Trophoblast cell (in vitro differentiated cells and primary cell): ENCODE data around the gene CELA1.

Experiments
- DNase-seq, 2 donors: peaks; one replicate each; pipeline ENCODE4 v3.0.0-alpha.2; 2016
- H2AFZ ChIP-seq: 2 replicates; pipeline ENCODE4 v1.6.1; 2013; ENCODE audit warnings: low read length, moderate library complexity, mild to moderate bottlenecking; ENCODE audit not compliant: insufficient read depth, poor library complexity
- H2AK5ac ChIP-seq: 2 replicates; pipeline ENCODE4 v1.6.1; 2013; ENCODE audit warnings: mild to moderate bottlenecking, low read length
- H2BK120ac ChIP-seq: 2 replicates; pipeline ENCODE4 v1.6.1; 2013; ENCODE audit warnings: low read length, mild to moderate bottlenecking, moderate library complexity; ENCODE audit not compliant: insufficient read depth, poor library complexity
- H2BK12ac ChIP-seq: 2 replicates; pipeline ENCODE4 v1.6.1; 2013; ENCODE audit warnings: mild to moderate bottlenecking, low read length, moderate library complexity
- H2BK5ac ChIP-seq: 2 replicates; pipeline ENCODE4 v1.6.1; 2013; ENCODE audit warnings: low read length, low read depth, moderate library complexity, mild to moderate bottlenecking; ENCODE audit not compliant: poor library complexity
- H3K14ac ChIP-seq: 2 replicates; pipeline ENCODE4 v1.6.1; 2013; ENCODE audit warnings: mild to moderate bottlenecking, low read length
- H3K18ac ChIP-seq: 2 replicates; pipeline ENCODE4 v1.6.1; 2013; ENCODE audit warnings: mild to moderate bottlenecking, low read length
- H3K23ac ChIP-seq: 2 replicates; pipeline ENCODE4 v1.6.1; 2013; ENCODE audit warnings: low read length
- H3K27ac ChIP-seq: 2 replicates; pipeline ENCODE4 v1.5.1; 2013; ENCODE audit warnings: low read depth, mild to moderate bottlenecking, inconsistent platforms, low read length, moderate library complexity
- H3K27me3 ChIP-seq: 2 replicates; pipeline ENCODE4 v1.6.1; 2013; ENCODE audit warnings: inconsistent platforms, mild to moderate bottlenecking, low read length, moderate library complexity; ENCODE audit not compliant: insufficient read depth
- H3K36me3 ChIP-seq, 2 experiments: 1 replicate in 1 of 2; 2 replicates in 1 of 2; pipeline ENCODE4 v1.6.1; 2013; ENCODE audit warnings: low read length in 2 of 2, mild to moderate bottlenecking in 2 of 2, moderate library complexity in 1 of 2; ENCODE audit not compliant: insufficient read depth in 2 of 2, control insufficient read depth in 1 of 2
- H3K4ac ChIP-seq: 2 replicates; pipeline ENCODE4 v1.6.1; 2013; ENCODE audit warnings: low read depth, mild to moderate bottlenecking, low read length, moderate library complexity
- H3K4me1 ChIP-seq, 2 experiments: 1 replicate in 1 of 2; 2 replicates in 1 of 2; pipeline ENCODE4 v1.6.1; 2013; ENCODE audit warnings: low read length in 2 of 2, mild to moderate bottlenecking in 2 of 2, moderate library complexity in 1 of 2; ENCODE audit not compliant: insufficient read depth in 2 of 2, control insufficient read depth in 1 of 2
- H3K4me2 ChIP-seq: 2 replicates; pipeline ENCODE4 v1.6.1; 2013; ENCODE audit warnings: inconsistent platforms, mild to moderate bottlenecking, low read length, moderate library complexity
- H3K4me3 ChIP-seq: 2 replicates; pipeline ENCODE4 v1.5.1; 2013; ENCODE audit warnings: mild to moderate bottlenecking, low read depth, low read length, inconsistent platforms
- H3K79me1 ChIP-seq: one replicate; pipeline ENCODE4 v1.6.1; 2013; ENCODE audit warnings: low read length
- H3K79me2 ChIP-seq: 2 replicates; pipeline ENCODE4 v1.6.1; 2013; ENCODE audit warnings: low read length, mild to moderate bottlenecking; ENCODE audit not compliant: control insufficient read depth, insufficient read depth, poor library complexity
- H3K9ac ChIP-seq: 2 replicates; pipeline ENCODE4 v1.6.1; 2013; ENCODE audit warnings: mild to moderate bottlenecking, low read length
- H3K9me3 ChIP-seq: 2 replicates; pipeline ENCODE4 v1.6.1; 2013; ENCODE audit warnings: low read depth, mild to moderate bottlenecking, control low read depth, inconsistent platforms, low read length; ENCODE audit not compliant: insufficient read depth
- H4K12ac ChIP-seq: 2 replicates; pipeline ENCODE4 v1.6.1; 2013; ENCODE audit warnings: low read depth, mild to moderate bottlenecking, low read length, moderate library complexity
- H4K8ac ChIP-seq: 2 replicates; pipeline ENCODE4 v1.6.1; 2013; ENCODE audit warnings: low read depth, mild to moderate bottlenecking, low read length, moderate library complexity
- H4K91ac ChIP-seq: one replicate; pipeline ENCODE4 v1.6.1; 2013; ENCODE audit warnings: low read depth, mild to moderate bottlenecking, low read length, moderate library complexity
- WGBS: extraction: QIAGEN DNeasy Blood & Tissue Kit; methylation state at CpG from one replicate; pipeline ENCODE4 v1.1.7; 2013; ENCODE audit warnings: missing lambda C conversion rate; ENCODE audit not compliant: insufficient read length, insufficient coverage; ENCODE audit errors: extremely low coverage; 5-methylcytosine and 5-hydroxymethylcytosine counted together

The CELA1 gene

GRCh38 chr12:51369581-51369980 lies 23.1 kb upstream of the CELA1 start:
- H3K14ac ChIP-seq: peak overlapping the region; percentile 15
- H2AK5ac ChIP-seq: peak overlapping the region; percentile 79
- H3K4me3 ChIP-seq: no peak overlapping the region
- H2BK12ac ChIP-seq: peak overlapping the region; percentile 94
- H2BK5ac ChIP-seq: peak overlapping the region; percentile 42
- peak overlapping the region; percentile 58 for H4K91ac ChIP-seq
- no peak overlapping the region for H3K9ac ChIP-seq
- peak overlapping the region; percentile 63 for H3K18ac ChIP-seq
- no CpG with 5 or more reads among the region's 4 CpGs for whole genome bisulfite sequencing
- peaks cover 22 to 26% of the 10 kb centered on the region in 2 experiments for H3K4me1 ChIP-seq
- peaks cover 3% of the 10 kb centered on the region for H3K79me2 ChIP-seq
- H3K23ac ChIP-seq: no peak overlapping the region
- H3K4me2 ChIP-seq: no peak overlapping the region
- no peak overlapping the region for H3K4ac ChIP-seq
- peaks cover 38% of the 10 kb centered on the region for H3K79me1 ChIP-seq
- H3K9me3 ChIP-seq: no peaks in the 10 kb centered on the region
- DNase-seq: no peak
- H2AFZ ChIP-seq: no peak overlapping the region
- H3K27me3 ChIP-seq: no peaks in the 10 kb centered on the region
- no peak overlapping the region for H4K12ac ChIP-seq
- peak overlapping the region; percentile 33 for H2BK120ac ChIP-seq
- no peak overlapping the region for H3K27ac ChIP-seq
- peaks cover 39 to 56% of the 10 kb centered on the region in 2 experiments for H3K36me3 ChIP-seq
- H4K8ac ChIP-seq: no peak overlapping the region

DNA sequence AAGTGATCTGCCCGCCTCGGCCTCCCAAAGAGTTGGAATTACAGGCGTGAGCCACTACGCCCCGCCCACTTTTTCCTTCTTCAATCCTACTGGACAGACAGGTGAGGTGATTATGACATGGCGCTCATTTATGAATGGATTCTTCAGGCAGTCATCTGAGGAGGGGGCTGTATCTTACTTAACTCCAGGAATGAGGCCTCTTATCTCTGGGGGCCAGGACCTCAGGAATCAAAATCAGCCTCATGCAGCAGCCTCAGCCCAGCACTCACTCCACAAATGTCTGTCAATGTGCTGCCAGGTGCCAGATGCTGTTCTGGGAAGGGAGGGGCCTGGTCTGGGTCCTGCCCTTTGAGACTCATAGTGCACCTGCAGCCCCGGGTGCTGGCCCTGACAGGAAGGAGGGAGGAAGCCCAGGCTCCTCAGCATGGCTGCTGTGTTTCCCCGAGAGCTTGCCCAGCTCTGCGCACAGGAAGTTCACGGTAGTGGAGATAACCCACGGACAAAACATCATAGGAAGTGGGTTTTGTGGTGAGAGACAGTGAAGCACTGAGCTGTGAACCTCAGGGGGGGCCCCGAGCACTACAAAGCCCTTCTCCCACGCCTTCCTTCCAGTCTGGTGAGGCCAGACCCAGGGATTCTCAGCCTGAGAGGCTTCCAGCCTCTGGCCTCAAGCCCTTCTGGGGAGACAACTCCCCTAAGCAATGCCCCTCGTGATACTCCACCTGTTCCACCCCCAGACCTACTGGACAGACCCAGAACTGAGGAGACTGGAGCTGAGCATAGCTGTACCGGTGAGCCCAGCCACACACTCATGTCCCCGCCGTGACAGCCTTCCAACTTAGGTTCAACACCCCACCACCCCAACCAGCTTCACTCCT lies 22.4 kb upstream of the CELA1 start:
- no CpG with 5 or more reads among the region's 17 CpGs for WGBS
- no peak overlapping the region for H4K12ac ChIP-seq

DNA sequence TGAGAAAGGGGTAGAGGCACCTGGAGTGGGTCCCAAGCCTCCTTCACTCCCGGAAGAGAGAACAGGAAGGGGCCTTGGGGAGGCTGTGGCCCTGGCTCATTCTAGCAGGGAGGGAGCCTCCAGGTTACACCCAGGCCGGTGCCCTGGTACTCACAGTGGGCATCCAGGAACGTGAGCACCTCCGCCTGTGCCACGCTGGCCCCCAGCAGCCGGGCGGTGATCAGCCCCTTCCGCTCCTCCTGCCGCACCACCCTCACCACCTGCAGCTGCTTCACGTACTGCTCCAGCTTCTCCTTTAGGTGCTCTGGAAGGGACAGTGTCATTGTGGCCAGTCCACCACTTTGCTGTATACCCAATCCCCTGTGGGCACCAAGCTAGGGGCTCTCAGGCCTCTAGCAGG lies 18.8 kb upstream of the CELA1 start:
- H3K27ac ChIP-seq: no peak overlapping the region
- no peak overlapping the region for H2BK120ac ChIP-seq
- H3K14ac ChIP-seq: no peak overlapping the region
- DNase-seq: no peak
- no peak overlapping the region for H2BK5ac ChIP-seq
- H3K4me1 ChIP-seq: peaks cover 22 to 24% of the 10 kb centered on the region in 2 experiments
- no peak overlapping the region for H2BK12ac ChIP-seq
- no peak overlapping the region for H3K4me2 ChIP-seq
- H3K9ac ChIP-seq: no peak overlapping the region
- H4K8ac ChIP-seq: no peak overlapping the region
- no peak overlapping the region for H2AK5ac ChIP-seq
- H3K18ac ChIP-seq: peak overlapping the region; percentile 11
- no peak overlapping the region for H3K4ac ChIP-seq
- no peak overlapping the region for H3K4me3 ChIP-seq
- no peaks in the 10 kb centered on the region for H3K27me3 ChIP-seq
- no peak overlapping the region for H4K12ac ChIP-seq
- H3K79me2 ChIP-seq: no peaks in the 10 kb centered on the region
- no peak overlapping the region for H4K91ac ChIP-seq
- peaks cover 60 to 71% of the 10 kb centered on the region in 2 experiments for H3K36me3 ChIP-seq
- H3K79me1 ChIP-seq: peaks cover 19% of the 10 kb centered on the region
- no peak overlapping the region for H3K23ac ChIP-seq
- no peak overlapping the region for H2AFZ ChIP-seq
- H3K9me3 ChIP-seq: peaks cover 1% of the 10 kb centered on the region
- WGBS: no CpG with 5 or more reads among the region's 10 CpGs

More for the DNA sequence above, 22.4 kb upstream of the CELA1 start:
- H3K9ac ChIP-seq: no peak overlapping the region
- peak overlapping the region; percentile 15 for H3K14ac ChIP-seq
- no peak overlapping the region for H2AFZ ChIP-seq
- H3K4me3 ChIP-seq: no peak overlapping the region
- H3K79me2 ChIP-seq: peaks cover 3% of the 10 kb centered on the region
- no peak overlapping the region for H3K23ac ChIP-seq
- H4K91ac ChIP-seq: peak overlapping the region; percentile 58
- peak overlapping the region; percentile 33 for H2BK120ac ChIP-seq
- peak overlapping the region; percentile 16 for H2BK12ac ChIP-seq
- peaks cover 26 to 30% of the 10 kb centered on the region in 2 experiments for H3K4me1 ChIP-seq
- H3K27ac ChIP-seq: no peak overlapping the region
- peaks cover 1% of the 10 kb centered on the region for H3K9me3 ChIP-seq
- no peak overlapping the region for H4K8ac ChIP-seq
- peaks cover 35% of the 10 kb centered on the region for H3K79me1 ChIP-seq
- H3K4me2 ChIP-seq: no peak overlapping the region
- no peak overlapping the region for H2BK5ac ChIP-seq
- peak in 1 of 2 donors; percentile 22 for DNase-seq
- H3K36me3 ChIP-seq: peaks cover 42 to 56% of the 10 kb centered on the region in 2 experiments
- H2AK5ac ChIP-seq: peak overlapping the region; percentile 26
- no peak overlapping the region for H3K4ac ChIP-seq
- peak overlapping the region; percentile 20 for H3K18ac ChIP-seq
- no peaks in the 10 kb centered on the region for H3K27me3 ChIP-seq

GRCh38 chr12:51364001-51364400 lies 17.5 kb upstream of the CELA1 start:
- Histone ChIP-seq H3K9me3 (peaks cover 1% of the 10 kb centered on the region), H3K9ac (no peak overlapping the region), H3K4ac (no peak overlapping the region), H3K4me2 (no peak overlapping the region), H2BK120ac (no peak overlapping the region), H3K79me1 (peaks cover 9% of the 10 kb centered on the region), H3K79me2 (no peaks in the 10 kb centered on the region), H2BK5ac (no peak overlapping the region), H3K4me1 (peaks cover 22 to 23% of the 10 kb centered on the region in 2 experiments), H2AK5ac (peak overlapping the region; percentile 53), H4K91ac (peak overlapping the region; percentile 2), H3K23ac (no peak overlapping the region), H3K27ac (no peak overlapping the region), H2BK12ac (peak overlapping the region; percentile 56), H4K12ac (peak overlapping the region; percentile 39), H3K36me3 (peaks cover 61 to 75% of the 10 kb centered on the region in 2 experiments), H3K14ac (no peak overlapping the region), H3K18ac (peak overlapping the region; percentile 38), H3K27me3 (no peaks in the 10 kb centered on the region), H3K4me3 (no peak overlapping the region), H2AFZ (no peak overlapping the region), H4K8ac (no peak overlapping the region)
- WGBS: no CpG with 5 or more reads among the region's 11 CpGs
- DNase-seq: no peak
